ENCODE measurements around the gene DAO.

- TF ChIP-seq CTCF (IDR thresholded peaks at IDR 0.05) (no peak), POLR2A (IDR thresholded peaks at IDR 0.05) (no peak)
These were observed 43.8 kb upstream of the DAO start for GRCh38 chr12:108835860-108836634.
